GM12801 (cell line): ENCODE data around the gene MAGI2.

Experiments
- TF ChIP-seq, protein P1 (sequence below): IDR thresholded peaks from one replicate; pipeline ENCODE4 v1.5.1; 2011; ENCODE audit warnings: control low read depth; ENCODE audit not compliant: insufficient read length; ENCODE audit errors: extremely low read depth

The MAGI2 gene

DNA sequence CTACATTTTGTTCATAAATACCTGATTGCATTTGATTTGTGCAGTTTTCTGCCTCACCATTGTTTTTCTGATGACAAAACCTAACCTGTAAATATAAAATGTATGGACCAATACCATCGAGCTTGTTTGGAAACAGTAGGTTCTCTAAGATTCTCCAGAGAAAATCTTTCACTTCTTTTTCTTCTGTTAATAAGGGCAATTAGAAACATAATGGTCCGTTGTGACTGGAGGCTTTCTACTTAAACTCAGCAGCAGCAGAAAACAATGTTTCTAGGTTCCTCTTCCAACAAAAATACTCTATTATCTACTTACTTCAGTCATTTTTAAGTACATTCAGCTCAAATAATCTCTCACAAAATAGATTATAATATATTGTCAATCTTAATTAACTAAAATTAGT is 1053.4 kb downstream of the MAGI2 start:
- TF ChIP-seq, protein P1, sequence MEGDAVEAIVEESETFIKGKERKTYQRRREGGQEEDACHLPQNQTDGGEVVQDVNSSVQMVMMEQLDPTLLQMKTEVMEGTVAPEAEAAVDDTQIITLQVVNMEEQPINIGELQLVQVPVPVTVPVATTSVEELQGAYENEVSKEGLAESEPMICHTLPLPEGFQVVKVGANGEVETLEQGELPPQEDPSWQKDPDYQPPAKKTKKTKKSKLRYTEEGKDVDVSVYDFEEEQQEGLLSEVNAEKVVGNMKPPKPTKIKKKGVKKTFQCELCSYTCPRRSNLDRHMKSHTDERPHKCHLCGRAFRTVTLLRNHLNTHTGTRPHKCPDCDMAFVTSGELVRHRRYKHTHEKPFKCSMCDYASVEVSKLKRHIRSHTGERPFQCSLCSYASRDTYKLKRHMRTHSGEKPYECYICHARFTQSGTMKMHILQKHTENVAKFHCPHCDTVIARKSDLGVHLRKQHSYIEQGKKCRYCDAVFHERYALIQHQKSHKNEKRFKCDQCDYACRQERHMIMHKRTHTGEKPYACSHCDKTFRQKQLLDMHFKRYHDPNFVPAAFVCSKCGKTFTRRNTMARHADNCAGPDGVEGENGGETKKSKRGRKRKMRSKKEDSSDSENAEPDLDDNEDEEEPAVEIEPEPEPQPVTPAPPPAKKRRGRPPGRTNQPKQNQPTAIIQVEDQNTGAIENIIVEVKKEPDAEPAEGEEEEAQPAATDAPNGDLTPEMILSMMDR: no peak

- TF ChIP-seq, protein P1: no peak
Observed at GRCh38 chr7:78399033-78399769, 1054.3 kb downstream of the MAGI2 start.

GRCh38 chr7:78398576-78398975 is 1054.9 kb downstream of the MAGI2 start:
- TF ChIP-seq, protein P1: no peak

GRCh38 chr7:78398081-78398480 is 1055.4 kb downstream of the MAGI2 start:
- TF ChIP-seq, protein P1: no peak

DNA sequence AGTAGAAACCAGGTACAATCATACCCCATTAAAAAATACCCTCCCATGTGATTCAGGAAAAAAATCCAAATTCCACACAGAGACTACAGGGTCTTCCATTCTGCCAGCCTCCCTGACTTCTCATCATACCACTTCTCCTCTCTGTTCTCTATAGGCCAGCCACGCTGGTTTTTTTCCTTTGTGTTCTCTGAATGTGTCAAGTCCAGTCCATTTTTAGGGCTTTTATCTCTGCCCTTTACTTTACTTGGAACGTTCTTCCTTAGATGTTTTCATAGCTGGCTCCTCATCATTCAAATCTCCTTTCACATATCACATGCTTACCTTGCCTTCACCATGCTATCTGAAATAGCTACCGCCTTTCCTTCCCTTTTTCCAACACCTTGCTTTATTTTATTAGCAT is 1057.3 kb downstream of the MAGI2 start:
- TF ChIP-seq, protein P1: no peak

- TF ChIP-seq, protein P1: no peak
Observed at GRCh38 chr7:78395298-78396036, 1058.0 kb downstream of the MAGI2 start.

- TF ChIP-seq, protein P1: no peak
Observed at GRCh38 chr7:78389022-78389421, 1064.4 kb downstream of the MAGI2 start.
